ENCODE data around the gene MMP25.
"Not testable (repeated sequence)": the region's sequence is repeated elsewhere in the genome, so short reads cannot be mapped to it uniquely, and the experiment has no call there.

MMP25 gene

DNA sequence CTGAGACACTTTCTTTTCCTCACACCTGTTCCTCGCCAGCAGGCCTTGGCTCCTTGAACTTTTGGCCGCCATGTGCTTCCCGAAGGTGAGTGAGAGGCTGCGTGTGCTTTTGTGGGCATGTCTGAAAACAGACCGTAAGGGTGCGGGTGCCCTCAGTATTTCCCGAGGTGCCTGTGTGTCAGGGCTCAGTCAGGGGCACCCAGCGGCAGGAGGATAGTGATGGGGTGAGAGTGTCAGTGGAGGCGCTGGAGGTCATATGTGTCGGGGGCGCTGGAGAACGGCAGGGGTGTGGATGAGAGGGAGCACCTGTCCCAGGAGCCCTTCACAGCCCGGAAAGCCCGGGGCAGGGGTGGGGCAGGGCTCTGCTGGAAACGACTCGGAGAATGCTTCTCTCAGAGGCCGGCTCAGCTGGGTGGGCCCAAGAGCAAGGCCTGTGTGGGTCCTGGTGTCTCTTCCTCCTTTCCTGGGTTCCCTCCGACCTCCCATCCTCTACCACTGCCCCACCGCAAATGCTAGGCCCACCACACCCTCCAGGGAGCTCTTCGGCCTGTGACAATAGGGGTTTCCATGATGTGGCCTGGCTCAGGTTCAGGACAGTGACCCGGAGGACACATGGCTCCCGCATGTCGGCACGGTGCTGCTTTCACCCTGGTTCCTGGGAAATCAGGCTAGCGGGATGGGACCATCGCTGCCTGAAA, 19.5 kb downstream of the MMP25 start:
- Histone ChIP-seq H4K20me1 (ENCODE audit: control insufficient read depth, insufficient read depth, low read depth, low read length) (no peaks in the 10 kb centered on the region), H3K4me3 (ENCODE audit: low read length) (no peak overlapping the region), H3K27me3 (ENCODE audit: control insufficient read depth, low read length) (no peaks in the 10 kb centered on the region), H3K79me2 (ENCODE audit: control insufficient read depth, low read length) (no peaks in the 10 kb centered on the region), H3K4me2 (ENCODE audit: low read length) (no peak overlapping the region), H3K27ac (ENCODE audit: low read depth, low read length) (no peak overlapping the region), H3K9me2 (replicated peaks; ENCODE audit: control insufficient read depth, low read length) (no peaks in the 10 kb centered on the region), H3K4me1 (ENCODE audit: control insufficient read depth, low read length) (no peaks in the 10 kb centered on the region), H3F3A (ENCODE audit: control insufficient read depth, insufficient read depth) (no peaks in the 10 kb centered on the region), H3K36me3 (ENCODE audit: control insufficient read depth, low read length) (no peaks in the 10 kb centered on the region), H3K9me3 (ENCODE audit: control insufficient read depth, insufficient read depth, low read length) (no peaks in the 10 kb centered on the region)
- TF ChIP-seq EZH2phosphoT487 (IDR thresholded peaks at IDR 0.05; ENCODE audit: borderline replicate concordance, low read length) = no peak
- no peak for TF ChIP-seq CTCF (IDR thresholded peaks at IDR 0.05; ENCODE audit: low read depth, low read length, poor library complexity, severe bottlenecking)

DNA sequence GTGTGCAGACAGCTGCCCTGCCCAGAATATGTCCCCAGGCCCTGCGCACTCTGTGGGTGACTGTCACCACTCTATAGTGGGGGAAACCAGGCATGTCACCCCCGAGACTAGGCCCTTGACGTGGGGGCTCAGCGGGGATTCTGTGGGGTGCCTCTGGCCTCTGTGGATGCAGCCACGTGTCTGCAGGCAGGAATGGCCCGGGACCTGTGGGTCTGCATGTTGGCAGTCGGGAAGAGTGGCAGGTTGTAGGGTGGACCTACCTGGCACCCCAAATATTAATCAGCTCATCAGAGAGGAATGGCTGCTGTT, 20.0 kb downstream of the MMP25 start:
- no peaks in the 10 kb centered on the region for H3K79me2 ChIP-seq (ENCODE audit: control insufficient read depth, low read length)
- no peak overlapping the region for H3K27ac ChIP-seq (ENCODE audit: low read depth, low read length)
- H3K4me2 ChIP-seq (ENCODE audit: low read length) = no peak overlapping the region
- H3K36me3 ChIP-seq (ENCODE audit: control insufficient read depth, low read length) = no peaks in the 10 kb centered on the region
- H3K9me2 ChIP-seq (replicated peaks; ENCODE audit: control insufficient read depth, low read length) = no peaks in the 10 kb centered on the region
- H3K27me3 ChIP-seq (ENCODE audit: control insufficient read depth, low read length) = no peaks in the 10 kb centered on the region
- no peak overlapping the region for H3K4me3 ChIP-seq (ENCODE audit: low read length)
- H4K20me1 ChIP-seq (ENCODE audit: control insufficient read depth, insufficient read depth, low read depth, low read length) = no peaks in the 10 kb centered on the region
- H3K4me1 ChIP-seq (ENCODE audit: control insufficient read depth, low read length) = no peaks in the 10 kb centered on the region
- no peaks in the 10 kb centered on the region for H3K9me3 ChIP-seq (ENCODE audit: control insufficient read depth, insufficient read depth, low read length)
- no peaks in the 10 kb centered on the region for H3F3A ChIP-seq (ENCODE audit: control insufficient read depth, insufficient read depth)
- TF ChIP-seq EZH2phosphoT487 (IDR thresholded peaks at IDR 0.05; ENCODE audit: borderline replicate concordance, low read length) (no peak), CTCF (IDR thresholded peaks at IDR 0.05; ENCODE audit: low read depth, low read length, poor library complexity, severe bottlenecking) (no peak)

DNA sequence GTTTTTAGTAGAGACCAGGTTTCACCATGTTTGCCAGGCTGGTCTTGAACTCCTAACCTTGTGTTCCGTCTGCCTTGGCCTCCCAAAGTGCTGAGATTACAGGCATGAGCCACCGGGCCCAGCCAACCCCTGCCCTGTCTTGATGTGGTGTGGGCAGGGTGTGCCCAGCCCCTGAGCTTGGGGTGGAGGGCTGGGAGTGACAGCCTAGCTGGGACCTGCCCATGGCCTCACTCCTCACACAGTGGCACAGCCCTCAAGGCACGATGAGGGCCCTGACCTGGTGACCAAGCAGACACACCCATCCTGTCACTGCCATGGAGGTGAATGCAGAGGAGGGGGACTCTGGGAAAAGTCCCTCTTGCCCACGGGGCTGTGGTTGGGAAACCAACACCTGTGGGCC, 22.1 kb downstream of the MMP25 start:
- Histone ChIP-seq H3K27me3 (ENCODE audit: control insufficient read depth, low read length) (no peaks in the 10 kb centered on the region), H3K9me2 (replicated peaks; ENCODE audit: control insufficient read depth, low read length) (no peaks in the 10 kb centered on the region), H3K4me1 (ENCODE audit: control insufficient read depth, low read length) (no peaks in the 10 kb centered on the region), H3K27ac (ENCODE audit: low read depth, low read length) (no peak overlapping the region), H3K36me3 (ENCODE audit: control insufficient read depth, low read length) (no peaks in the 10 kb centered on the region), H3K4me2 (ENCODE audit: low read length) (no peak overlapping the region), H3F3A (ENCODE audit: control insufficient read depth, insufficient read depth) (no peaks in the 10 kb centered on the region), H3K79me2 (ENCODE audit: control insufficient read depth, low read length) (no peaks in the 10 kb centered on the region), H4K20me1 (ENCODE audit: control insufficient read depth, insufficient read depth, low read depth, low read length) (no peaks in the 10 kb centered on the region), H3K9me3 (ENCODE audit: control insufficient read depth, insufficient read depth, low read length) (no peaks in the 10 kb centered on the region), H3K4me3 (ENCODE audit: low read length) (no peak overlapping the region)
- TF ChIP-seq CTCF (IDR thresholded peaks at IDR 0.05; ENCODE audit: low read depth, low read length, poor library complexity, severe bottlenecking) (no peak), EZH2phosphoT487 (IDR thresholded peaks at IDR 0.05; ENCODE audit: borderline replicate concordance, low read length) (no peak)

GRCh38 chr16:3069146-3069545, 22.8 kb downstream of the MMP25 start:
- not testable (repeated sequence) for H3K27ac ChIP-seq (ENCODE audit: low read depth, low read length); H3K4me2 ChIP-seq (ENCODE audit: low read length); H3K9me3 ChIP-seq (ENCODE audit: control insufficient read depth, insufficient read depth, low read length); H3K36me3 ChIP-seq (ENCODE audit: control insufficient read depth, low read length); H4K20me1 ChIP-seq (ENCODE audit: control insufficient read depth, insufficient read depth, low read depth, low read length); H3F3A ChIP-seq (ENCODE audit: control insufficient read depth, insufficient read depth); H3K79me2 ChIP-seq (ENCODE audit: control insufficient read depth, low read length); H3K4me3 ChIP-seq (ENCODE audit: low read length); H3K27me3 ChIP-seq (ENCODE audit: control insufficient read depth, low read length); H3K4me1 ChIP-seq (ENCODE audit: control insufficient read depth, low read length); H3K9me2 ChIP-seq (replicated peaks; ENCODE audit: control insufficient read depth, low read length)

All from DOHH2 (cell line).